ENCODE data around the gene IL36G. TPM values are rescaled to one million over a fixed set of nuclear protein-coding genes. Genes with fewer than 3 reads are reported as not detected.

Gene IL36G
- total and polyA plus RNA-seq, 2 experiments from 2014 or later: not detected

DNA sequence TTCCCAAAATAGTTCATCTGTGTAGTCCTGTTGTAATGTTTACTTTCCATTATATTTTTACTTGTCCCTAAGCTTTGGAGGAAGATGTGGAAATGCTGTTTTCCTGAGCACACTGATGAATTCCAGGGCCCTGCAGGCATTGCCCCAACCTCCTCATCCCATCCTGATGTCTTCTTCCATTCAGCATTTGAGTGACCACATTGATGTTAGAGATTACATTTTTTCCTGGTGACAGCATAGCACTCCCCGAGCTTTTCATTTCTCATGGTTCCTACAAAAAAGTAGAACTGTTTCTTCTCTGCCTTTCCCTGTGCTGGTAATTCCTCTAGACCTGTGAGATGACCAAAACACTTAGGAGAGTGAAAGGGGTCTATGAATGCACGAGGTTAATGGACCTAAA, 32.3 kb downstream of the IL36G start:
- no peaks in the 10 kb centered on the region for H3K4me1 Mint-ChIP-seq

More for the DNA sequence above, 32.3 kb downstream of the IL36G start:
- no peaks in the 10 kb centered on the region for H3K36me3 Mint-ChIP-seq (ENCODE audit: low read depth)
- no peaks in the 10 kb centered on the region for H3K79me2 ChIP-seq (replicated peaks; ENCODE audit: insufficient read depth)
- no peak overlapping the region for H3K4me3 ChIP-seq
- ATAC-seq: no peak
- H3F3A ChIP-seq (replicated peaks; ENCODE audit: low read depth): no peaks in the 10 kb centered on the region
- no peak overlapping the region for H2AFZ ChIP-seq
- no peaks in the 10 kb centered on the region for H3K36me3 ChIP-seq (ENCODE audit: insufficient read depth)
- no peak for TF ChIP-seq EZH2 (IDR thresholded peaks at IDR 0.05; ENCODE audit: low read depth, unreplicated experiment)
- TF ChIP-seq CREB1 (CRISPR knock-in tag; IDR thresholded peaks at IDR 0.05; ENCODE audit: low read depth): no peak
- no peak for TF ChIP-seq POLR2AphosphoS5 (IDR thresholded peaks at IDR 0.05; ENCODE audit: low read depth)
- TF ChIP-seq ZNF114 (CRISPR knock-in tag; IDR thresholded peaks at IDR 0.05): no peak
- TF ChIP-seq ZNF331 (CRISPR knock-in tag; IDR thresholded peaks at IDR 0.05; ENCODE audit: low read depth): no peak
- no peak for TF ChIP-seq JUNB (IDR thresholded peaks at IDR 0.05; ENCODE audit: unreplicated experiment)
- TF ChIP-seq, protein P1, sequence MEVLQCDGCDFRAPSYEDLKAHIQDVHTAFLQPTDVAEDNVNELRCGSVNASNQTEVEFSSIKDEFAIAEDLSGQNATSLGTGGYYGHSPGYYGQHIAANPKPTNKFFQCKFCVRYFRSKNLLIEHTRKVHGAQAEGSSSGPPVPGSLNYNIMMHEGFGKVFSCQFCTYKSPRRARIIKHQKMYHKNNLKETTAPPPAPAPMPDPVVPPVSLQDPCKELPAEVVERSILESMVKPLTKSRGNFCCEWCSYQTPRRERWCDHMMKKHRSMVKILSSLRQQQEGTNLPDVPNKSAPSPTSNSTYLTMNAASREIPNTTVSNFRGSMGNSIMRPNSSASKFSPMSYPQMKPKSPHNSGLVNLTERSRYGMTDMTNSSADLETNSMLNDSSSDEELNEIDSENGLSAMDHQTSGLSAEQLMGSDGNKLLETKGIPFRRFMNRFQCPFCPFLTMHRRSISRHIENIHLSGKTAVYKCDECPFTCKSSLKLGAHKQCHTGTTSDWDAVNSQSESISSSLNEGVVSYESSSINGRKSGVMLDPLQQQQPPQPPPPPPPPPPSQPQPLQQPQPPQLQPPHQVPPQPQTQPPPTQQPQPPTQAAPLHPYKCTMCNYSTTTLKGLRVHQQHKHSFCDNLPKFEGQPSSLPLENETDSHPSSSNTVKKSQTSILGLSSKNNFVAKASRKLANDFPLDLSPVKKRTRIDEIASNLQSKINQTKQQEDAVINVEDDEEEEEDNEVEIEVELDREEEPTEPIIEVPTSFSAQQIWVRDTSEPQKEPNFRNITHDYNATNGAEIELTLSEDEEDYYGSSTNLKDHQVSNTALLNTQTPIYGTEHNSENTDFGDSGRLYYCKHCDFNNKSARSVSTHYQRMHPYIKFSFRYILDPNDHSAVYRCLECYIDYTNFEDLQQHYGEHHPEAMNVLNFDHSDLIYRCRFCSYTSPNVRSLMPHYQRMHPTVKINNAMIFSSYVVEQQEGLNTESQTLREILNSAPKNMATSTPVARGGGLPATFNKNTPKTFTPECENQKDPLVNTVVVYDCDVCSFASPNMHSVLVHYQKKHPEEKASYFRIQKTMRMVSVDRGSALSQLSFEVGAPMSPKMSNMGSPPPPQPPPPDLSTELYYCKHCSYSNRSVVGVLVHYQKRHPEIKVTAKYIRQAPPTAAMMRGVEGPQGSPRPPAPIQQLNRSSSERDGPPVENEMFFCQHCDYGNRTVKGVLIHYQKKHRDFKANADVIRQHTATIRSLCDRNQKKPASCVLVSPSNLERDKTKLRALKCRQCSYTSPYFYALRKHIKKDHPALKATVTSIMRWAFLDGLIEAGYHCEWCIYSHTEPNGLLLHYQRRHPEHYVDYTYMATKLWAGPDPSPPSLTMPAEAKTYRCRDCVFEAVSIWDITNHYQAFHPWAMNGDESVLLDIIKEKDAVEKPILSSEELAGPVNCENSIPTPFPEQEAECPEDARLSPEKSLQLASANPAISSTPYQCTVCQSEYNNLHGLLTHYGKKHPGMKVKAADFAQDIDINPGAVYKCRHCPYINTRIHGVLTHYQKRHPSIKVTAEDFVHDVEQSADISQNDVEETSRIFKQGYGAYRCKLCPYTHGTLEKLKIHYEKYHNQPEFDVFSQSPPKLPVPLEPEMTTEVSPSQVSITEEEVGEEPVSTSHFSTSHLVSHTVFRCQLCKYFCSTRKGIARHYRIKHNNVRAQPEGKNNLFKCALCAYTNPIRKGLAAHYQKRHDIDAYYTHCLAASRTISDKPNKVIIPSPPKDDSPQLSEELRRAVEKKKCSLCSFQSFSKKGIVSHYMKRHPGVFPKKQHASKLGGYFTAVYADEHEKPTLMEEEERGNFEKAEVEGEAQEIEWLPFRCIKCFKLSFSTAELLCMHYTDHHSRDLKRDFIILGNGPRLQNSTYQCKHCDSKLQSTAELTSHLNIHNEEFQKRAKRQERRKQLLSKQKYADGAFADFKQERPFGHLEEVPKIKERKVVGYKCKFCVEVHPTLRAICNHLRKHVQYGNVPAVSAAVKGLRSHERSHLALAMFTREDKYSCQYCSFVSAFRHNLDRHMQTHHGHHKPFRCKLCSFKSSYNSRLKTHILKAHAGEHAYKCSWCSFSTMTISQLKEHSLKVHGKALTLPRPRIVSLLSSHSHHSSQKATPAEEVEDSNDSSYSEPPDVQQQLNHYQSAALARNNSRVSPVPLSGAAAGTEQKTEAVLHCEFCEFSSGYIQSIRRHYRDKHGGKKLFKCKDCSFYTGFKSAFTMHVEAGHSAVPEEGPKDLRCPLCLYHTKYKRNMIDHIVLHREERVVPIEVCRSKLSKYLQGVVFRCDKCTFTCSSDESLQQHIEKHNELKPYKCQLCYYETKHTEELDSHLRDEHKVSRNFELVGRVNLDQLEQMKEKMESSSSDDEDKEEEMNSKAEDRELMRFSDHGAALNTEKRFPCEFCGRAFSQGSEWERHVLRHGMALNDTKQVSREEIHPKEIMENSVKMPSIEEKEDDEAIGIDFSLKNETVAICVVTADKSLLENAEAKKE (CRISPR knock-in tag; IDR thresholded peaks at IDR 0.05): no peak
- no peak for TF ChIP-seq EZH2phosphoT487 (IDR thresholded peaks at IDR 0.05; ENCODE audit: unreplicated experiment)
- no peak for TF ChIP-seq REST (IDR thresholded peaks at IDR 0.05; ENCODE audit: unreplicated experiment)
- TF ChIP-seq, protein P2, sequence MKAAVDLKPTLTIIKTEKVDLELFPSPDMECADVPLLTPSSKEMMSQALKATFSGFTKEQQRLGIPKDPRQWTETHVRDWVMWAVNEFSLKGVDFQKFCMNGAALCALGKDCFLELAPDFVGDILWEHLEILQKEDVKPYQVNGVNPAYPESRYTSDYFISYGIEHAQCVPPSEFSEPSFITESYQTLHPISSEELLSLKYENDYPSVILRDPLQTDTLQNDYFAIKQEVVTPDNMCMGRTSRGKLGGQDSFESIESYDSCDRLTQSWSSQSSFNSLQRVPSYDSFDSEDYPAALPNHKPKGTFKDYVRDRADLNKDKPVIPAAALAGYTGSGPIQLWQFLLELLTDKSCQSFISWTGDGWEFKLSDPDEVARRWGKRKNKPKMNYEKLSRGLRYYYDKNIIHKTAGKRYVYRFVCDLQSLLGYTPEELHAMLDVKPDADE (IDR thresholded peaks at IDR 0.05): no peak
- no peak for TF ChIP-seq STAT1 (IDR thresholded peaks at IDR 0.05; ENCODE audit: unreplicated experiment)
- TF ChIP-seq, protein P3, sequence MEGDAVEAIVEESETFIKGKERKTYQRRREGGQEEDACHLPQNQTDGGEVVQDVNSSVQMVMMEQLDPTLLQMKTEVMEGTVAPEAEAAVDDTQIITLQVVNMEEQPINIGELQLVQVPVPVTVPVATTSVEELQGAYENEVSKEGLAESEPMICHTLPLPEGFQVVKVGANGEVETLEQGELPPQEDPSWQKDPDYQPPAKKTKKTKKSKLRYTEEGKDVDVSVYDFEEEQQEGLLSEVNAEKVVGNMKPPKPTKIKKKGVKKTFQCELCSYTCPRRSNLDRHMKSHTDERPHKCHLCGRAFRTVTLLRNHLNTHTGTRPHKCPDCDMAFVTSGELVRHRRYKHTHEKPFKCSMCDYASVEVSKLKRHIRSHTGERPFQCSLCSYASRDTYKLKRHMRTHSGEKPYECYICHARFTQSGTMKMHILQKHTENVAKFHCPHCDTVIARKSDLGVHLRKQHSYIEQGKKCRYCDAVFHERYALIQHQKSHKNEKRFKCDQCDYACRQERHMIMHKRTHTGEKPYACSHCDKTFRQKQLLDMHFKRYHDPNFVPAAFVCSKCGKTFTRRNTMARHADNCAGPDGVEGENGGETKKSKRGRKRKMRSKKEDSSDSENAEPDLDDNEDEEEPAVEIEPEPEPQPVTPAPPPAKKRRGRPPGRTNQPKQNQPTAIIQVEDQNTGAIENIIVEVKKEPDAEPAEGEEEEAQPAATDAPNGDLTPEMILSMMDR (conservative IDR thresholded peaks at IDR 0.05; ENCODE audit: low read depth in 2 of 2): no peak
- no peak for TF ChIP-seq NANOG (IDR thresholded peaks at IDR 0.05; ENCODE audit: borderline replicate concordance)
- peaks cover 4% of the 10 kb centered on the region for H3K27me3 Mint-ChIP-seq (ENCODE audit: insufficient read depth, low read depth, poor library complexity)
- H3K4me3 Mint-ChIP-seq: no peak overlapping the region
- no peaks in the 10 kb centered on the region for H3K27me3 ChIP-seq (ENCODE audit: insufficient read depth)
- no peak for DNase-seq (ENCODE audit: low spot score)
- H3K9me2 ChIP-seq (ENCODE audit: insufficient read depth): 0 out of 2 replicates have a peak, but pooled peaks cover 4% of the 10 kb centered on the region
- H4K20me1 ChIP-seq (replicated peaks; ENCODE audit: insufficient read depth): no peaks in the 10 kb centered on the region
- no peaks in the 10 kb centered on the region; the same call in 2 of the 3 replicates for H3K9me3 Mint-ChIP-seq
- no peak overlapping the region for H3K27ac Mint-ChIP-seq
- no peak overlapping the region for H3K27ac ChIP-seq (ENCODE audit: low read depth)
- H3K4me1 ChIP-seq (ENCODE audit: insufficient read depth): no peaks in the 10 kb centered on the region
- no peak overlapping the region for H3K4me2 ChIP-seq

Measured in GM23338 (cell line).